GM20000 (cell line): ENCODE data around the gene DENND5A.

ENCODE experiments used
- DNase-seq: peaks from one replicate; pipeline ENCODE4 v3.0.0; 2012; ENCODE audit warnings: low spot score
- TF ChIP-seq, protein P1 (sequence below): IDR thresholded peaks from 2 replicates; pipeline ENCODE4 v1.5.1; 2012; ENCODE audit warnings: mild to moderate bottlenecking, control low read depth; ENCODE audit errors: extremely low read depth, missing control alignments

Gene DENND5A

DNA sequence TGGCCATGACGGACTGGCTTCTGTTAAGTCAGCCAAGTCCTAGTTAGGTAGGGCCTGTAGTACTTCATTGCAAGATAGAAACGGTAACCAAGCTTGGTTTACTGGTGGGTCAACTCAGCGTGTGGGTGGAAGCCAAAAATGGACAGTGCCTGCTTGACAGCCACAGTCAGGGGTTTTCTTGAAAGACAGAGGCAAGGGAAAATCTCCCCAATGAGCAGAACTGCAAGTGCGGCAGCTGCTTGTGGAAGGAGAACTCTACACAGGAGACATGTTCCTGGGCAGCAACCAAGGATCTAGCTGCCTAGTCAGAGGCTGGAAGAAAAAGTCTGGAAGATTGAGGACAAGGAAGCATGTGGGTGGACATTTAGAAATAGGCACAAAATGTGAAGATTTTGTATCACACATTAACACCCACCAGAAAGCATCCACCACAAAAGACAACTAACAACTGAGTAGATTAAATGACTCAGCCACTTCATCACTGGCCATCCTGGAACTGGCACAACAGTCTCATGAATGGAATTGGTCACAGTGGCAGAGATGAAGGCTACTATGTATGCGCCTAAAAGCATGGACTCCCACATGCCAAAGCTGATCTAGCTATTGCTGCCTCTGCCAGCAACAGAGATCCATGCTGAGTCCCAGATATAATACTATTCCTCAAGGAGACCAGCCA is 132.8 kb downstream of the DENND5A start:
- TF ChIP-seq, protein P1, sequence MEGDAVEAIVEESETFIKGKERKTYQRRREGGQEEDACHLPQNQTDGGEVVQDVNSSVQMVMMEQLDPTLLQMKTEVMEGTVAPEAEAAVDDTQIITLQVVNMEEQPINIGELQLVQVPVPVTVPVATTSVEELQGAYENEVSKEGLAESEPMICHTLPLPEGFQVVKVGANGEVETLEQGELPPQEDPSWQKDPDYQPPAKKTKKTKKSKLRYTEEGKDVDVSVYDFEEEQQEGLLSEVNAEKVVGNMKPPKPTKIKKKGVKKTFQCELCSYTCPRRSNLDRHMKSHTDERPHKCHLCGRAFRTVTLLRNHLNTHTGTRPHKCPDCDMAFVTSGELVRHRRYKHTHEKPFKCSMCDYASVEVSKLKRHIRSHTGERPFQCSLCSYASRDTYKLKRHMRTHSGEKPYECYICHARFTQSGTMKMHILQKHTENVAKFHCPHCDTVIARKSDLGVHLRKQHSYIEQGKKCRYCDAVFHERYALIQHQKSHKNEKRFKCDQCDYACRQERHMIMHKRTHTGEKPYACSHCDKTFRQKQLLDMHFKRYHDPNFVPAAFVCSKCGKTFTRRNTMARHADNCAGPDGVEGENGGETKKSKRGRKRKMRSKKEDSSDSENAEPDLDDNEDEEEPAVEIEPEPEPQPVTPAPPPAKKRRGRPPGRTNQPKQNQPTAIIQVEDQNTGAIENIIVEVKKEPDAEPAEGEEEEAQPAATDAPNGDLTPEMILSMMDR, result no peak
- peak; percentile 15 for DNase-seq

DNA sequence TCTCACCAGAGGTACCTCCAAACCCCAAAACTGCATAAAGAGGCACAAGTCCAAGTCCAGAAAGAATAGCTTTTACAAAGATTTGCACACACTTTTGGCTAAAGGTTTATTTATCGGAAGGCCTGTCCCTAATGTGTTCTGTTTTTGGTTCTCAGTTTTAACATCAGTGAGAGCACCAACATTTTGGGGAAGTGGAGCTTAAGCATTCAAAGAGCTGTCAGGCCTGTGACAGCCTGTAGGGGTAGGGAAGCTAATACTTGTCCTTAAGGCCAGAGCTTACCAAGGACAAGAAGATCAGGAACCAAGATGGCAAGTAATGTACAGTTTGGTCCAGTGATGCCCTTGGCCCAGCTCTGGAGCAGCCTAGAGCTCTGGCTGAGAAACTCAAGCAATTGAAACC is 134.9 kb downstream of the DENND5A start:
- DNase-seq, result peak; percentile 14
- TF ChIP-seq, protein P1, result no peak

DNA sequence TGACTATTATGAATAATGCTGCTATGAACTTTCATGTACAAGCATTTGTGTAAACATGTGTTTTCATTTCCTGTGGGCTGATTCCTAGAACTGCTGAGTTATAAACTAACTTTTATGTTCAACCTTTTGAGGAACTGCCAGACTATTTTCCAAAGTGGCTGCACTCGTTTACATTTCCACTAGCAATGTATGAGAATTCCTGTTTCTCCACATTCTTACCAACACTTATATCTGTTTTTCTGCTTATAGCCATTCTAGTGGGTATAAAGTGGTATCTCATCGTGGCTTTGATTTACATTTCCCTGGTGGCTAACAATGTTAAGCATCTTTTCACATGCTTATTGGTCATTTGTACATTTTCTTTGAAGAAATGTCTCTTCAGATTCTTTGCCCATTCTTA is 138.5 kb downstream of the DENND5A start:
- no peak for DNase-seq
- TF ChIP-seq, protein P1, result no peak

DNA sequence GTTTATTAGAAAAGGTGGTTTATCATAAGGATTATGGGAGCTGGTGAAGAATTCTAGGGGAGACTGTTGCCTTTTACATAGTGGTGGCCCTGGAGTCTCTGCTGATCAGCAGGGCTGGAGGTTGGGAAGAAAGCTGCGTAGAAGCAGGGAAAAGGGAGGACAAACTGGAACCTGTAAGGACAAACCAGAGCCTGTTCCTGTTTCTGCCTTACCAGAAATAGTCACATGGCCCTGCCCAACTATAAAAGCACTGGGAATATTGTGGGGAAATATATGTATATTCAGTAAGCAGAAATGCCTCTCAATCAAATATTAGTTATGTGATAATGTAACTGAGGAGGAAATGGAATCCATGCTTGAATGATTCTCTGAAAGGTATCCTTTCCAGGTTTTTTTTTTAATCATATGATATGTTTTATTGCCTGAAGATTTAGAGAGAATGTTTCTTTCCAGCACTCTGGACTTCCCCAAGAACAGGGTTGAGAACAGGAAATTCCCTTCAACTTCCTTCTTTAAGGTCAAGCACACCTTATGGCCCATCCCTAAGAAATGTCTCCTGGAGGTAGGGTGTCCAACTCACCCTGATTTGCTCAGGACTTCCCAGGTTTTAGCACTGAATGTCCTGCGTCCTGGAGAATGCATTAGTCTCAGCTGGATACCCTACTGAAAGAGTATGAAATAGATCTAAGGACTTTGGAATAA is 139.8 kb downstream of the DENND5A start:
- DNase-seq, result no peak

DNA sequence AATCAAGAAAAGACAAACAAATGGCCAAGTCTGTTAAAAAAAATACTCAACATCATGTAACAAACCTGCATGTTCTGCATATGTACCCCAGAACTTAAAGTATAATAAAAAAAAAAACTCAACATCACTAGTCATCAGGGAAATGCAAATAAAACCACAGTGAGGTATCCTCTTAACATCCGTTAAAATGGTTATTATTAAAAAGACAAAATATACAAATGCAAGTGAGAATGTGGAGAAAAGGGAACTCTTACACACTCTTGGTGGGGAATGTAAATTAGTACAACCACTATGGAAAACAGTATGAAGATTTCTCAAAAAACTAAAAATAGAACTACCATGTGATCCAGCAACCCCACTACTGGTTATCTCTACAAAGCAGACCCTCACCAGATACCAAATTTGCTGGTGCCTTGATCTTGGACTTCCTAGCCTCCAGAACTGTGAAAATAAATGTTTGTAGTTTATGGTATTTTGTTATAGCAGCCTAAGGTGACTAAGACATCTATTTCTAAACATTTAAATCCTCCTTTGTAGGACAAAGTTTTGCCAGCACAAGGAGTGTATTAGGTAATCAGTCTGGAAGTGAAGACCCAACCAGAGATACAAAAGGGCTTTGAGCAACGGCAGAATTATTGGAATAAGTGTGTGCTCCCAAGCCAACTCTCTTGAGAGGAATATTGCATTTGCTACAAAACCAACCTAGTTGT is 141.4 kb downstream of the DENND5A start:
- no peak for DNase-seq
- TF ChIP-seq, protein P1, result no peak

More for the DNA sequence above, 139.8 kb downstream of the DENND5A start:
- TF ChIP-seq, protein P1, result no peak

DNA sequence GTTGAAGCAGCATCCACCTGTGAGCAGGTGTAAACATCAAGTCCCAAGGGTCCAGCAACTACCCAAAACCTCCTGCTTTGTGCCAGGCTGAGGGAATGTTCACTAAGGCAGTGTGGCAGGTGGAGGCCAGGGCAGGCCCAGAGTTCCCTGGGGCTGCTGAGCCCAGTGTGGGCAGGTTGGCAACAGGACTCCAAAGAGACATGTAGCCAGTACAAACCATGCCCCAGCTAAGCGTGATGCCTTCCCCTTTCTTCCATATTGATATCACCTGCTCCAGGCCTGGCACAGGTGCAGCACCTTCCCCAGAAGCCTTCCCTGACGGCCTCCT is 143.7 kb downstream of the DENND5A start:
- no peak for DNase-seq

More for the DNA sequence above, 143.7 kb downstream of the DENND5A start:
- TF ChIP-seq, protein P1, result no peak
